Prostate gland (tissue), 2 donors: ENCODE measurements around the gene SBK1.

Source experiments
- CTCF ChIP-seq, 4 experiments: fragments of 200-600 bp in 2 of 4; fragments of 450-650 bp in 2 of 4; sonication (generic) in 2 of 4; IDR thresholded peaks; 1 replicate in 3 of 4; 2 replicates in 1 of 4; pipeline ENCODE4 v1.5.1; 2016 to 2019; ENCODE audit warnings: antibody characterized with exemption in 4 of 4, mild to moderate bottlenecking in 2 of 4, moderate library complexity in 2 of 4
- POLR2A ChIP-seq: fragments of 450-650 bp; IDR thresholded peaks from one replicate; pipeline ENCODE4 v1.6.1; 2016; ENCODE audit warnings: antibody characterized with exemption, mild to moderate bottlenecking
- POLR2AphosphoS5 ChIP-seq: sonication (generic); formaldehyde crosslinking; IDR thresholded peaks from one replicate; pipeline ENCODE4 v1.6.1; 2017; ENCODE audit warnings: antibody characterized with exemption

- no peak for TF ChIP-seq CTCF (IDR thresholded peaks at IDR 0.05)
- TF ChIP-seq POLR2A = no peak
- TF ChIP-seq POLR2AphosphoS5 = no peak
These were observed 27.2 kb downstream of the SBK1 start for GRCh38 chr16:28319476-28320022.
